IMR-90 (cell line): Measurements from ENCODE around the gene SDCCAG8. TPM values are rescaled to one million over a fixed set of nuclear protein-coding genes. Genes with fewer than 3 reads are reported as not detected.

Experiments
- ATAC-seq: fragments of 200-7000 bp; cut with Tn5 transposase; 2 replicates; pipeline ENCODE4 v1.9.1; 2020; ENCODE audit warnings: low read depth, mild to moderate bottlenecking, moderate library complexity
- BruUV-seq: library from RNA; stranded (reverse); fragments of 400-500 nt; replicated peaks from 2 replicates; lab custom pipeline; 2021; lab: Mats Ljungman, UMichigan
- CTCF ChIA-PET: fragments of 300-600 bp; formaldehyde crosslinking; extraction: SDS; loops from one replicate; lab custom pipeline; 2021; ENCODE audit warnings: antibody characterized with exemption; lab: Yijun Ruan, JAX
- POLR2A ChIA-PET: fragments of 300-600 bp; sonication (Branson Sonifier 250); formaldehyde crosslinking; loops from one replicate; lab custom pipeline; 2022; ENCODE audit warnings: antibody characterized with exemption; ENCODE audit not compliant: unreplicated experiment; lab: Charles Lee
- DNase-seq: peaks from one replicate; pipeline ENCODE4 v3.0.0; 2013
- H2AFZ ChIP-seq: replicated peaks from 2 replicates; pipeline ENCODE3; 2013; ENCODE audit warnings: low read length, mild to moderate bottlenecking; ENCODE audit not compliant: poor library complexity
- H2AK5ac ChIP-seq: 2 replicates; pipeline ENCODE4 v1.6.1; 2013; ENCODE audit warnings: low read depth, low read length, inconsistent platforms
- H2AK9ac ChIP-seq: replicated peaks from 2 replicates; pipeline ENCODE3; 2013; ENCODE audit warnings: mild to moderate bottlenecking, low read depth, low read length, moderate library complexity; ENCODE audit not compliant: poor library complexity
- H2BK120ac ChIP-seq: 2 replicates; pipeline ENCODE4 v1.6.1; 2013; ENCODE audit warnings: low read depth, low read length, inconsistent platforms
- H2BK15ac ChIP-seq: 3 replicates; pipeline ENCODE4 v1.6.1; 2013; ENCODE audit warnings: low read depth, low read length, inconsistent platforms
- H2BK20ac ChIP-seq: 2 replicates; pipeline ENCODE4 v1.6.1; 2013; ENCODE audit warnings: low read depth, mild to moderate bottlenecking, inconsistent platforms, low read length, moderate library complexity
- H2BK5ac ChIP-seq: 2 replicates; pipeline ENCODE4 v1.6.1; 2013; ENCODE audit warnings: mild to moderate bottlenecking, low read depth, low read length, inconsistent platforms; ENCODE audit not compliant: poor library complexity, severe bottlenecking
- H3K14ac ChIP-seq: replicated peaks from 2 replicates; pipeline ENCODE4 v1.6.1; 2013; ENCODE audit warnings: low read depth, low read length, inconsistent platforms
- H3K18ac ChIP-seq: 2 replicates; pipeline ENCODE4 v1.6.1; 2013; ENCODE audit warnings: low read depth, low read length, control low read depth
- H3K23ac ChIP-seq: 2 replicates; pipeline ENCODE4 v1.6.1; 2013; ENCODE audit warnings: low read depth, low read length, inconsistent platforms
- H3K27ac ChIP-seq: 2 replicates; pipeline ENCODE4 v1.5.1; 2013; ENCODE audit warnings: mild to moderate bottlenecking, control low read depth, low read length; ENCODE audit not compliant: insufficient read depth
- H3K27me3 ChIP-seq: 2 replicates; pipeline ENCODE4 v1.6.1; 2013; ENCODE audit warnings: low read length; ENCODE audit not compliant: control insufficient read depth, insufficient read depth
- H3K36me3 ChIP-seq: 2 replicates; pipeline ENCODE4 v1.6.1; 2013; ENCODE audit warnings: low read length, mixed read lengths; ENCODE audit not compliant: control insufficient read depth, insufficient read depth
- H3K4ac ChIP-seq: 2 replicates; pipeline ENCODE4 v1.6.1; 2013; ENCODE audit warnings: low read depth, low read length, inconsistent platforms
- H3K4me1 ChIP-seq: 2 replicates; pipeline ENCODE4 v1.6.1; 2013; ENCODE audit warnings: low read length, mixed read lengths; ENCODE audit not compliant: control insufficient read depth, insufficient read depth
- H3K4me2 ChIP-seq: 2 replicates; pipeline ENCODE4 v1.6.1; 2013; ENCODE audit warnings: low read depth, mild to moderate bottlenecking, control low read depth, low read length, moderate library complexity
- H3K4me3 ChIP-seq: 2 replicates; pipeline ENCODE4 v1.5.1; 2013; ENCODE audit warnings: low read depth, mild to moderate bottlenecking, control low read depth, low read length, moderate library complexity; ENCODE audit not compliant: insufficient read depth
- H3K56ac ChIP-seq: 2 replicates; pipeline ENCODE4 v1.6.1; 2013; ENCODE audit warnings: low read length, inconsistent platforms; ENCODE audit not compliant: insufficient read depth; ENCODE audit errors: extremely low read depth
- H3K79me1 ChIP-seq, 2 experiments: 2 replicates each; pipeline ENCODE4 v1.6.1; 2013; ENCODE audit warnings: low read length in 2 of 2, inconsistent platforms in 1 of 2, low read depth in 1 of 2
- H3K9ac ChIP-seq: 2 replicates; pipeline ENCODE4 v1.6.1; 2013; ENCODE audit warnings: low read depth, low read length, control low read depth
- H3K9me1 ChIP-seq: 2 replicates; pipeline ENCODE4 v1.6.1; 2013; ENCODE audit warnings: low read length, inconsistent platforms; ENCODE audit not compliant: insufficient read depth
- H3K9me3 ChIP-seq: 2 replicates; pipeline ENCODE4 v1.6.1; 2013; ENCODE audit warnings: low read length; ENCODE audit not compliant: control insufficient read depth, insufficient read depth
- H4K20me1 ChIP-seq: 2 replicates; pipeline ENCODE4 v1.6.1; 2013; ENCODE audit warnings: low read length, inconsistent platforms; ENCODE audit not compliant: insufficient read depth
- H4K5ac ChIP-seq: 2 replicates; pipeline ENCODE4 v1.6.1; 2013; ENCODE audit warnings: mild to moderate bottlenecking, low read depth, low read length, control low read depth
- H4K8ac ChIP-seq, 2 experiments: 2 replicates each; pipeline ENCODE4 v1.6.1; 2013; ENCODE audit warnings: low read depth in 2 of 2, low read length in 2 of 2, control low read depth in 1 of 2, inconsistent platforms in 1 of 2
- H4K91ac ChIP-seq: 2 replicates; pipeline ENCODE4 v1.6.1; 2013; ENCODE audit warnings: low read depth, low read length, inconsistent platforms; ENCODE audit not compliant: insufficient read depth
- BHLHE40 ChIP-seq: fragments of 150-350 bp; IDR thresholded peaks from 2 replicates; pipeline ENCODE4 v1.6.1; 2016; ENCODE audit warnings: mild to moderate bottlenecking, low read depth, low read length
- CEBPB ChIP-seq: IDR thresholded peaks from 2 replicates; pipeline ENCODE4 v1.6.1; 2012; ENCODE audit warnings: low read depth, low read length, improper control_type of control experiment
- CHD1 ChIP-seq: IDR thresholded peaks from 2 replicates; pipeline ENCODE4 v1.6.1; 2012; ENCODE audit warnings: low read depth, low read length, improper control_type of control experiment
- MAFK ChIP-seq: IDR thresholded peaks from 2 replicates; pipeline ENCODE4 v1.6.1; 2012; ENCODE audit warnings: low read depth, low read length, improper control_type of control experiment
- MAZ ChIP-seq: IDR thresholded peaks from 2 replicates; pipeline ENCODE4 v1.6.1; 2012; ENCODE audit warnings: low read depth, mild to moderate bottlenecking, low read length, improper control_type of control experiment, moderate library complexity, borderline replicate concordance
- NFE2L2 ChIP-seq: fragments of 150-350 bp; IDR thresholded peaks from 2 replicates; pipeline ENCODE4 v1.6.1; 2016; ENCODE audit warnings: low read depth, mild to moderate bottlenecking, low read length
- RAD21 ChIP-seq: IDR thresholded peaks from 2 replicates; pipeline ENCODE4 v1.6.1; 2012; ENCODE audit warnings: low read length, improper control_type of control experiment
- RCOR1 ChIP-seq: IDR thresholded peaks from 2 replicates; pipeline ENCODE4 v1.6.1; 2012; ENCODE audit warnings: mild to moderate bottlenecking, low read length, improper control_type of control experiment; ENCODE audit not compliant: insufficient replicate concordance
- SMC3 ChIP-seq: fragments of 150-350 bp; IDR thresholded peaks from 2 replicates; pipeline ENCODE4 v1.6.1; 2016; ENCODE audit warnings: low read depth, mild to moderate bottlenecking, antibody characterized with exemption, low read length, moderate library complexity
- WGBS, 2 experiments: methylation state at CpG; one replicate each; pipeline versions ENCODE4 v1.1.5 to v1.1.7; 2013; ENCODE audit warnings: missing lambda C conversion rate in 2 of 2; ENCODE audit not compliant: insufficient read length in 1 of 2; ENCODE audit errors: extremely low coverage in 2 of 2; 5-methylcytosine and 5-hydroxymethylcytosine counted together
- dilution Hi-C: fragments of 300-500 bp; cut with HindIII; formaldehyde crosslinking; loops from one replicate; pipeline ENCODE4 v1.14.3; 2018; ENCODE audit warnings: low sequenced_read_pairs; ENCODE audit not compliant: unreplicated experiment
- in situ Hi-C: fragments of 300-500 bp; cut with MboI; formaldehyde crosslinking; loops from 3 replicates; pipeline ENCODE4 v1.14.3; 2019; ENCODE audit warnings: low sequenced_read_pairs, inconsistent platforms, mixed read lengths
- intact Hi-C: fragments of 100-400 bp; cut with micrococcal nuclease; formaldehyde crosslinking; loops from 2 replicates; pipeline ENCODE4 v1.10.0; 2022
- polyA plus RNA-seq, 3 experiments: library from polyadenylated mRNA; depleted of rRNA; stranded (reverse); fragments of >200 nt; gene quantifications; 2 replicates each; pipeline ENCODE4 v1.2.3, GENCODE V29; 2012; ENCODE audit warnings: low replicate concordance in 1 of 3
- total RNA-seq: library from RNA; depleted of rRNA; stranded (reverse); fragments of >200 nt; gene quantifications from 2 replicates; pipeline ENCODE4 v1.2.3, GENCODE V29; 2012
- TF ChIP-seq, protein P1 (sequence below): fragments of 150-350 bp; IDR thresholded peaks from 2 replicates; pipeline ENCODE4 v1.6.1; 2017; ENCODE audit warnings: mild to moderate bottlenecking, antibody characterized with exemption, low read length, low read depth

The SDCCAG8 gene
- total and polyA plus RNA-seq, 2 of the 4 experiments (the other 2 are of a cell fraction): 25.2 to 46.8 TPM

DNA sequence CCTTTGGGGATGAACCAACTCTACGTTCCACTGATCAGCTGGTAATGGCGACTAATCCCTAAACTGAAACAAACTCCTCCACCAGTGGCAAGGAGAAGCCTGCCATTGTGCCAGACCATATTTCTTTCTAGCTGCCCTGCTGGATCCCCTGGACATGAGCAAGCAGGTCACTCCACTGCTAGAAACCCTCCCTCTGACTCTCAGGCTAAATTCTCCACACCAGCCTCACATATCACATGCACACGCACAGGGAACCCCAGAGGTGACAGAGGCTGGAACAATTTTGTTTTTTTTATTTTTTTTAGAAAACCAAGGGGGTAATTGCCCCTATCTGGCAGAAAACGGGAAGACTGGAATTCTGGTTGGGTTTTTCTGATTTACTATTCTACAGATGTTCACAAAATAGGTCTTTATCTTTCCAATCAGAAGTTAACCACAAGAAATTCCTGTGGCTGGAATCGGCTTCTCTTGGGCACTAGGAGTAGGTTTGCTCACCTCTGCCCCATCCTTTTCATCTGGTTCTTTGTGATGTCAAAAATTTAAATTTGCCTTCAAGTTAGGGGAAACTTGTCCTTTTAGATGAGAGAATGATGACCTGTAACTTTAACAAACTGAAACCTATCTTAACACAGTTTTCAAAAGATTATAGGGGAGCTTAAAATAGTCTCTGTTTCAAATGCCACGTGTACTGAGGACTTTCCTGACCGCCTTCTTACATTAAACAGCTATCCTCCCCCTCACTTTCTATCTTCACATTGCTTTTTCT lies 258.1 kb downstream of the SDCCAG8 start (continued):
- TF ChIP-seq, protein P1, sequence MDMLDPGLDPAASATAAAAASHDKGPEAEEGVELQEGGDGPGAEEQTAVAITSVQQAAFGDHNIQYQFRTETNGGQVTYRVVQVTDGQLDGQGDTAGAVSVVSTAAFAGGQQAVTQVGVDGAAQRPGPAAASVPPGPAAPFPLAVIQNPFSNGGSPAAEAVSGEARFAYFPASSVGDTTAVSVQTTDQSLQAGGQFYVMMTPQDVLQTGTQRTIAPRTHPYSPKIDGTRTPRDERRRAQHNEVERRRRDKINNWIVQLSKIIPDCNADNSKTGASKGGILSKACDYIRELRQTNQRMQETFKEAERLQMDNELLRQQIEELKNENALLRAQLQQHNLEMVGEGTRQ: no peak

DNA sequence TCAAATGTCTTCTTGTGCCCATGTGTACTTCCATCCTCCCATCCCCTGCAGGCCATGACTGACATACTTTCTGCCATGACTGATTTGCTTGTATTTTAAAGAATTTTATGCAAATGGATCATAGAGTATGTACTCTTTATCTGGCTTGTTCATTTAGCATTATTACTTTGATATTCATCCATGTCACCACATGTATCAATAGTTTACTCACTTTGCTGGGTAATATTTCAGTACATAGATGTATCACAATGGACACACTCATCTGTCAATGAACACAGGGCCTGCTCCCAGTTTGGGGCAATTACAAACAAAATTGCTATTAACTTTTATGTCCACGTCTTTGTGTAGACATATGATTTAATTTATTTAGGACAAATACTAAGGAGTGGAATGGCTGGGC lies 259.1 kb downstream of the SDCCAG8 start:
- dilution Hi-C loops (no loop called here), in situ Hi-C loops (no loop called here), intact Hi-C loops (no loop called here)
- ATAC-seq: no peak
- Histone ChIP-seq H3K4me1 (peaks cover 5% of the 10 kb centered on the region; the same call in 1 of the 2 replicates), H3K79me1 (peaks cover 0 to 5% of the 10 kb centered on the region in 2 experiments; a peak in 3 of 4 replicates), H2AK5ac (no peak overlapping the region), H3K18ac (no peak overlapping the region), H3K9ac (no peak overlapping the region), H2BK5ac (no peak overlapping the region), H2BK15ac (no peak overlapping the region), H3K23ac (no peak overlapping the region), H3K36me3 (peaks cover 9% of the 10 kb centered on the region), H3K4ac (no peak overlapping the region), H3K9me3 (peaks cover 3% of the 10 kb centered on the region; the same call in 1 of the 2 replicates), H2BK20ac (no peak overlapping the region), H4K5ac (no peak overlapping the region), H3K27me3 (no peaks in the 10 kb centered on the region), H3K4me2 (no peak overlapping the region), H4K8ac (no peak overlapping the region), H3K14ac (no peak overlapping the region), H3K27ac (no peak overlapping the region), H2AK9ac (no peak overlapping the region), H3K9me1 (peaks cover 4% of the 10 kb centered on the region; the same call in 1 of the 2 replicates), H4K91ac (no peak overlapping the region), H3K4me3 (no peak overlapping the region), H2BK120ac (no peak overlapping the region), H3K56ac (no peak overlapping the region), H4K20me1 (no peaks in the 10 kb centered on the region), H2AFZ (no peak overlapping the region)
- no peak for DNase-seq
- BruUV-seq: no TSS peak
- TF ChIP-seq CEBPB (no peak), MAFK (no peak), CHD1 (no peak), SMC3 (no peak), NFE2L2 (no peak), MAZ (no peak), RAD21 (no peak), BHLHE40 (no peak), RCOR1 (no peak)
- TF ChIP-seq, protein P1: no peak
- CTCF ChIA-PET: no interaction called here
- WGBS, 2 experiments: no CpG with 5 or more reads among the region's 1 CpG
- POLR2A ChIA-PET: no interaction called here
